Measurements from ENCODE around the gene QRSL1. TPM values are rescaled to one million over a fixed set of nuclear protein-coding genes. Genes with fewer than 3 reads are reported as not detected.

Gene QRSL1
- total RNA-seq, 1 experiment from 2014 or later = 17.7 TPM

DNA sequence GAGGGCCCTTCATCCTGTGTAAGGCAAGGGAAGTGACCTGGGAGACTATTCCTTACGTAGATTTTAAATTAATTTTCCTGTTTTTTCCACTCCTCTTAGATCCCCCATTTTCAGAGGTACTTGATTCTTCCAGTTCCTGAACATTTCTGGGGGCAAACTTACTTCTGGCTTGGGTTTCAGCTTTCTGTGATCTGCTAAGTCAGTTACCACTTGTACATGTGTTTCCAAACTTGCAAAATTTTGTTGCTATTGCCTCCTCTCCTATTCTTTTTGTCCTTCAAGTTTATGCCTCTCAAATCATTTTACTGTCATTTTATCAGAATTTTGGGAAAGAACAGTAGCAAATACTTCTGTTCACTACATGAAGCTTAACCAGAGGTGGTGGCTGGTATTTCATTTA lies 81.2 kb downstream of the QRSL1 start:
- no peak for DNase-seq (ENCODE audit: low spot score)
- in situ Hi-C loops (cut with HindIII; ENCODE audit: low sequenced_read_pairs) = no loop called here

DNA sequence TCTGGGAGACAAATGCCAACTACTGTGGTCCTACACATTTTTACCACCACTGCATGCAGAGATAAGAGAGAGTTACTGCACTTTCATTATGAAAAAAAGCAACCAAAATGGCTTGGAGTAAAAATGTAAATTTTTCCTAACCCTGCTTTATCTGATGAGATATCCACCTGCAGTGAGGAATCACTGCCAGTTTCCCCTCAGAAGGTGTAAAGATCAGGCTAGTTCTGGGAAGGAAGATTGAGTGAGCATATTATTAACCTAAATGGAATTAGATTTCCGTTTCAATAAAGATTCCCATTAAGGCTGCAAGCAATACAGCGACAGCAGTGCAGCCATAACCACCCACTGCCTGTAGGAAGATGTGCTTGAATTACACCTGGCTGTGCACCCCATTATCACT lies 84.9 kb downstream of the QRSL1 start:
- DNase-seq (ENCODE audit: low spot score) = no peak
- in situ Hi-C loops (cut with HindIII; ENCODE audit: low sequenced_read_pairs) = no loop called here

DNA sequence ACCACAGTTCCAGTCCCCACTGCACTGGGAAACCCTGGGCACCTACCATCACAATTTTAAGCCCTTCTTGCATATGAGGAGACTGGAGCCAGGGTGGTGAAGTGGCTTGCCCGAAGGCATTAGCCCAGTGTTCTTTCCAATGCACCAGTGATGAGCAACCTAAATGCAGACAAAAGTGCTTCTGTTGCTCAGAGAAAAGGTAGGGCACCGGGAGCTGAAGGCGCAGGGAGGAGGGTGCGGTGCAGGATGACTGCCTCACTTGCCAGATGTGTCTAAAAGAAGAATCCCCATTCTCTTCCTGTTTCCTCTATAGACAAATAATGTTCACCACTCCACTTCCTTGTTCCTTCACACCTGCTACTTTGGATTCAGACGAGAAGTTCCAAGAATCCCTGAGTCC lies 86.5 kb downstream of the QRSL1 start:
- in situ Hi-C loops (cut with HindIII; ENCODE audit: low sequenced_read_pairs) = no loop called here
- DNase-seq (ENCODE audit: low spot score) = no peak

DNA sequence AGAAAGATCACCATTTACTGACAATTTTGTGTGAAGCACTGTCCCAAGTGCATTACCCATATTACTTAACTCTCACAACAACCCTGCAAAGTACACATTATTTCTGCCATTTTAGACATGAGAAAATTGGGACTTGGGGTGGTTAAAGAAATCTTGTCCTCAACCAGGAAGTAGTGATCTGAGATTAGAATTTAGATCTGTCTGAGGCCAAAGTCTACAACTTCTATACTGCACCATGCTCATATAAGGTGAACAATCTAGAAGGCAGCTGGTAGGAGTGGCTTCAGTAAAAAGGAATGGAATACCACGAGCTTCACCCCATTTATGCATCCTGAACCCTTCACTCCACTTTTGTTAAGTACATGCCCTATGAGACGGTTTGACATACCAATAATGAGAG lies 87.6 kb downstream of the QRSL1 start:
- in situ Hi-C loops (cut with HindIII; ENCODE audit: low sequenced_read_pairs) = no loop called here
- no peak for DNase-seq (ENCODE audit: low spot score)

Other genes starting within 250 kb of the QRSL1 start
- 12.9 and 24.3 TPM in 2 replicates for gene RTN4IP1, start 80 bp upstream of the QRSL1 start, total RNA-seq (2014; rRNA removed; shearing (Covaris generic))

Measured in G401 (cell line).